Right atrium auricular region (tissue), 2 donors: ENCODE data around the gene ASCC2. TPM values are rescaled to one million over a fixed set of nuclear protein-coding genes. Genes with fewer than 3 reads are reported as not detected.
"Not testable (repeated sequence)": the region's sequence is repeated elsewhere in the genome, so short reads cannot be mapped to it uniquely, and the experiment has no call there.

Experiments used
- DNase-seq: peaks from one replicate; pipeline ENCODE4 v3.0.0-alpha.2; 2019; ENCODE audit warnings: low spot score
- H3K27ac ChIP-seq, 2 donors: fragments of 200-600 bp; sonication (generic); 1 replicate in 1 of 2; 2 replicates in 1 of 2; pipeline ENCODE4 v1.5.1; 2016 to 2019
- H3K27me3 ChIP-seq, 2 donors: fragments of 200-600 bp; sonication (generic); one replicate each; pipeline versions ENCODE4 v1.5.1 to v1.6.0; 2017 to 2019
- H3K36me3 ChIP-seq: fragments of 200-600 bp; sonication (generic); one replicate; pipeline ENCODE4 v1.5.1; 2016
- H3K4me1 ChIP-seq, 2 donors: fragments of 200-600 bp; sonication (generic); one replicate each; pipeline versions ENCODE4 v1.5.1 to v1.6.0; 2017 to 2019
- H3K4me3 ChIP-seq, 2 donors: fragments of 200-600 bp; sonication (generic); 1 replicate in 1 of 2; 2 replicates in 1 of 2; pipeline ENCODE4 v1.5.1; 2017 to 2019; ENCODE audit warnings: mild to moderate bottlenecking in 1 of 2, moderate library complexity in 1 of 2
- H3K9me3 ChIP-seq, 2 donors: fragments of 200-600 bp; sonication (generic); one replicate each; pipeline ENCODE4 v1.5.1; 2019
- total RNA-seq, 2 donors: library from RNA; depleted of rRNA; stranded (reverse); fragments of >200 nt; gene quantifications; one replicate each; pipeline ENCODE4 v1.1.0, GENCODE V29; 2016
- TF ChIP-seq, protein P1 (sequence below), 2 donors: fragments of 200-600 bp; sonication (generic); IDR thresholded peaks; one replicate each; pipeline ENCODE4 v1.5.1; 2019; ENCODE audit warnings: antibody characterized with exemption in 2 of 2

ASCC2 gene
- total RNA-seq, 2 donors from 2014 or later: 24.3 to 37.5 TPM

DNA sequence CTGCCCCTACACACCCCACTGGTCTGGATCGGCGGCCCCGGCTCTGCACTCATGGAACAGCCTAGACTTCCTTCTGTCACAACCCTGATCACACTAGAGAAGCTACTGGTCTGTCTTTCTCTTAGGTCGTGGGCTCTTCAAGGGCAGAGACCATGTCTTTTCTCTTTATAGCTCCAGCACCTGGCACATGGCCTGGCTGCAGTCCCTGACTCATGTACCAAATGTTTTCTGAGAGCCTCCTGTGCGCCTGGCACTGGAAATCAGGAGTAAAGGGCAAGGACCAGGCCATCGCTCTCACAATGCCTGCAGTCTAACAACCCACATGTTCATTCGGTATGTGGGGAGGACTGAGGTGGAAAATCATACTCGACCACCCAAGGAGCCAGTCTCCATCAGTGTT lies 7.5 kb downstream of the ASCC2 start:
- Histone ChIP-seq H3K36me3 (peaks cover 17% of the 10 kb centered on the region), H3K27me3 (no peaks in the 10 kb centered on the region), H3K4me3 (no peak overlapping the region), H3K9me3 (no peaks in the 10 kb centered on the region), H3K27ac (peak overlapping the region; percentile 65 to 89), H3K4me1 (peaks cover 0 to 45% of the 10 kb centered on the region in 2 donors)
- no peak for DNase-seq
- TF ChIP-seq, protein P1, sequence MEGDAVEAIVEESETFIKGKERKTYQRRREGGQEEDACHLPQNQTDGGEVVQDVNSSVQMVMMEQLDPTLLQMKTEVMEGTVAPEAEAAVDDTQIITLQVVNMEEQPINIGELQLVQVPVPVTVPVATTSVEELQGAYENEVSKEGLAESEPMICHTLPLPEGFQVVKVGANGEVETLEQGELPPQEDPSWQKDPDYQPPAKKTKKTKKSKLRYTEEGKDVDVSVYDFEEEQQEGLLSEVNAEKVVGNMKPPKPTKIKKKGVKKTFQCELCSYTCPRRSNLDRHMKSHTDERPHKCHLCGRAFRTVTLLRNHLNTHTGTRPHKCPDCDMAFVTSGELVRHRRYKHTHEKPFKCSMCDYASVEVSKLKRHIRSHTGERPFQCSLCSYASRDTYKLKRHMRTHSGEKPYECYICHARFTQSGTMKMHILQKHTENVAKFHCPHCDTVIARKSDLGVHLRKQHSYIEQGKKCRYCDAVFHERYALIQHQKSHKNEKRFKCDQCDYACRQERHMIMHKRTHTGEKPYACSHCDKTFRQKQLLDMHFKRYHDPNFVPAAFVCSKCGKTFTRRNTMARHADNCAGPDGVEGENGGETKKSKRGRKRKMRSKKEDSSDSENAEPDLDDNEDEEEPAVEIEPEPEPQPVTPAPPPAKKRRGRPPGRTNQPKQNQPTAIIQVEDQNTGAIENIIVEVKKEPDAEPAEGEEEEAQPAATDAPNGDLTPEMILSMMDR (IDR thresholded peaks at IDR 0.05): no peak

DNA sequence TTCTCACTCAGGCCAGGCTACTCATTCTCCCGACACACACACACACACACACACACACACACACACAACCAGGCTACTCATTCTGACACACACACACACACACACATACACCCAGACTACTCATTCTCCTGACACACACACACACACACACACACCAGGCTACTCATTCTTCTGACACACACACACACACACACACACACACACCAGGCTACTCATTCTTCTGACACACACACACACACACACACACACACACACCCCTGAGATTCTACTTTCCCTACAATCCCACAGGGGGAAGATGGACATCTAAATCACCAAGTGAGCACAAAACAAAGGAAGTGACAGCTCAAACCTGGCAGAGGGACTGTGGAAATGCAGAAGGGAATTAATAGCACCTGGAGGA lies 10.3 kb downstream of the ASCC2 start:
- peaks cover 41% of the 10 kb centered on the region for H3K36me3 ChIP-seq
- not testable (repeated sequence) for H3K9me3 ChIP-seq, H3K4me3 ChIP-seq, H3K27me3 ChIP-seq, H3K27ac ChIP-seq, DNase-seq
- H3K4me1 ChIP-seq: peaks cover 0 to 28% of the 10 kb centered on the region in 2 donors

DNA sequence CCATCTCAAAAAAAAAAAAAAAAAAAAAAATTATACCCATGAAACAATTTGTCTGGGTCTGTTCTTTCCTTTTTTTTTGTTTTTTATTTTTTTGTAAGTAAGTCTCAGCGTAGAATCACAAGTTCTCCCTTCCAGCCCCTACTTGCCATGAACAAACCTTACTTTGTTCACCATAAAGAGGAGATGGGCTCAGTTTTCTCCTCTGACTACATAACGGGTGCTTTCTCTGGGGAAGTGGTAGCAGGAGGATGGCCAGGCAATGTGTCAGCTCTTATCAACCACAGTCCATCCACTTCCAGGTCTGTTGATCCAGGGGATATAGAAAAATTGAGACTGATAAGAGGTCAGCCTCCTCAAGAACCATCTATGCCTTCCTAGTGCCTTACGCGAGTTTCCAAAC lies 11.0 kb downstream of the ASCC2 start:
- no peak overlapping the region for H3K27ac ChIP-seq
- TF ChIP-seq, protein P1 (IDR thresholded peaks at IDR 0.05): no peak
- peaks cover 46% of the 10 kb centered on the region for H3K36me3 ChIP-seq
- no peaks in the 10 kb centered on the region for H3K9me3 ChIP-seq
- no peaks in the 10 kb centered on the region for H3K27me3 ChIP-seq
- H3K4me3 ChIP-seq: no peak overlapping the region
- peaks cover 0 to 24% of the 10 kb centered on the region in 2 donors for H3K4me1 ChIP-seq
- DNase-seq: no peak

DNA sequence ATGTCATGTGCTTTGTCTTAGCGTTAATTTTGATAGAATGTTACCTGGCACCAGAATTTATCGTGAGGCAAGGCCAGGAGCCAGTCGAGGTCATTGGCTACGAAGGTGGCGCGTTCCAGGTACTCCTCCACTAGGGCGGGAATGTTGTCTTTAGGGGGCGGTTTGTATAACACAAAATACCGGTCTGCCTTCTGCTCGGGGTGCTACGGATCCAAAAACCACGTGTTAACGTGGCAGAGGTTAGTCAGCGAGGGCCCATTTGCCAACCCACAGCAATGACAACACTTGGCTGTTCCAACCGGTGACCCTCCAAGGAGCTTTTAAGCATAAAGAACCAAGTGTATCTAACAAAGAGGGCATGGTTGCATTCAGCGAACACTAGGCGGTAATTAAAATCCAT lies 12.5 kb downstream of the ASCC2 start:
- H3K9me3 ChIP-seq: no peaks in the 10 kb centered on the region
- H3K4me1 ChIP-seq: peaks cover 0 to 23% of the 10 kb centered on the region in 2 donors
- peaks cover 41% of the 10 kb centered on the region for H3K36me3 ChIP-seq
- no peak overlapping the region for H3K27ac ChIP-seq
- no peaks in the 10 kb centered on the region for H3K27me3 ChIP-seq
- TF ChIP-seq, protein P1 (IDR thresholded peaks at IDR 0.05): no peak
- H3K4me3 ChIP-seq: no peak overlapping the region
- no peak for DNase-seq

DNA sequence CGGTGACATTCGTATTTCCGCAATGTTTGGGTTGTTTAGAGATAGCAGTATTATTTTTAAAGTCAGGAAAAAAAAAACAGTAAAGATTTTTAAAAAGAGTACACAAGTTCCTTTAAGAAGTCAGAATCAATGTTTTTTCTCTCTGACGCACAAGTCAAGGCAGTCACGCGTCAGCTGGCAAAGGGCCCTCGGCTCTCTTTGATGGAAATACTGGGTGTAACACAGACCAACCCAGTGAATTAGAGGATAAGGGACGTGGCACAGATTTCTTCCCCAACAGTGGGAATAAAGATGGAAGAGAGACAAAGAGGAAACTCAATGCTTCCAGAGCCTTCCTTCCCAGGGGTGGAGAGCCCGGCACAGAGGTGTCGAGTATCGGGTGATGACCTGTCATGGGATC lies 13.4 kb downstream of the ASCC2 start:
- peak; percentile 92 for DNase-seq
- Histone ChIP-seq H3K27ac (peak overlapping the region in 1 of 2 donors; percentile 10), H3K4me3 (no peak overlapping the region), H3K36me3 (peaks cover 50% of the 10 kb centered on the region), H3K4me1 (peaks cover 0 to 19% of the 10 kb centered on the region in 2 donors), H3K27me3 (no peaks in the 10 kb centered on the region), H3K9me3 (no peaks in the 10 kb centered on the region)
- TF ChIP-seq, protein P1 (IDR thresholded peaks at IDR 0.05): no peak

DNA sequence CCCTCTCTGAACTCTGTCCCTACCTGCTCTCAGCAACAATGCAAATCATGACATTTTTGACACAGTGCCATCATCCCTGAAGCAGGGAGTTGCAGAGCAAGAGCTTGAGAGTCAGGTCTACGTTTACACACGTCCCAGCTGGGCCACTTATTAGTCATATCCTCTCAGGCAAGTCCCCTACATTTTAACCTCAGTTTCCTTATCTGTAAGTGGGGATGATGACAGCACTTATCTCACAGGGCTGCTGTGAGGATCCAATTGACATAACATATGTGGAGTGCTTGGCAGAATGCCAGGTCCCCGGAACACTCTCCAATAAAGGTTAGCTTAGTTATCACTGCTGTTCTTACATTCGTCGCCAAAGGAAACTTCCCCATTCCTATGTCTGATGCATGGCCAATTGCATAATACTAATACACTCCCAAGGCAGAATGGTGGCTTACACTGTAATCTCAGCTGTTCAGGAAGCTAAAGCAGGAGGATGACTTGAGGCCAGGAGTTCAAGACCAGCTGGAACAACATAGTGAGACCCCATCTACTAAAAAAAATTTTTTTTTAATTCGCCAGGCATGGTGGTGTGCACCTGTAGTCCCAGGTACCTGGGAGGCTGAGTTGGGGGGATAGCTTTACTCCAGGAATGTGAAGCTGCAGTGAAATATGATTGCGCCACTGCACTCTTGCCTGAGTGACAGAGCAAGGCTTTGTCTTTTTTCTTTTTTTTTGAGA lies 16.6 kb downstream of the ASCC2 start:
- Histone ChIP-seq H3K9me3 (no peaks in the 10 kb centered on the region), H3K4me1 (peaks cover 0 to 26% of the 10 kb centered on the region in 2 donors), H3K4me3 (no peak overlapping the region), H3K36me3 (peaks cover 48% of the 10 kb centered on the region), H3K27me3 (no peaks in the 10 kb centered on the region), H3K27ac (peak overlapping the region; percentile 40 to 55)
- TF ChIP-seq, protein P1 (IDR thresholded peaks at IDR 0.05): no peak
- peak; percentile 99 for DNase-seq
